ENCODE measurements around the gene OSGIN1. TPM values are rescaled to one million over a fixed set of nuclear protein-coding genes. Genes with fewer than 3 reads are reported as not detected.
A peak's percentile ranks its signal among the peaks of the same experiment; 100 is the strongest.

The OSGIN1 gene
- polyA plus RNA-seq, 3 donors, result 1.8 to 4.0 (median 2.0) TPM

- Mint-ChIP-seq H3K27me3 (ENCODE audit: low read depth in 3 of 3) (peaks cover 8 to 21% (median 10%) of the 10 kb centered on the region in 3 donors), H3K36me3 (peaks cover 8 to 12% of the 10 kb centered on the region in 2 donors), H3K27ac (peak overlapping the region; percentile 70 to 94 (median 90)), H3K9me3 (no peaks in the 10 kb centered on the region), H3K4me3 (peak overlapping the region; percentile 77 to 85), H3K4me1 (peaks cover 24% of the 10 kb centered on the region)
- peak overlapping the region; percentile 82 to 91 for H3K27ac ChIP-seq (ENCODE audit: low read depth in 1 of 2, low read length in 2 of 2)
- peak overlapping the region; percentile 53 to 77 (median 61) for H3K4me3 ChIP-seq (replicated peaks in 1 of 3; ENCODE audit: low read depth in 2 of 3, low read length in 3 of 3)
- H3K9me3 ChIP-seq (replicated peaks in 1 of 2; ENCODE audit: control insufficient read depth in 1 of 2, insufficient read depth in 1 of 2, low read length in 2 of 2), result no peaks in the 10 kb centered on the region
- H3K27me3 ChIP-seq (ENCODE audit: control insufficient read depth in 2 of 2, insufficient read depth in 2 of 2, low read length in 2 of 2), result no peaks in the 10 kb centered on the region
- peak overlapping the region; percentile 72 for H2AFZ ChIP-seq (ENCODE audit: insufficient read depth, low read depth, low read length, poor library complexity, severe bottlenecking)
- peak overlapping the region; percentile 80 for H3K9ac ChIP-seq (ENCODE audit: insufficient read depth, low read length, poor library complexity, severe bottlenecking)
- 65% methylated on average over 6 of the region's 19 CpGs for WGBS (ENCODE audit: insufficient coverage)
- TF ChIP-seq, protein P1, sequence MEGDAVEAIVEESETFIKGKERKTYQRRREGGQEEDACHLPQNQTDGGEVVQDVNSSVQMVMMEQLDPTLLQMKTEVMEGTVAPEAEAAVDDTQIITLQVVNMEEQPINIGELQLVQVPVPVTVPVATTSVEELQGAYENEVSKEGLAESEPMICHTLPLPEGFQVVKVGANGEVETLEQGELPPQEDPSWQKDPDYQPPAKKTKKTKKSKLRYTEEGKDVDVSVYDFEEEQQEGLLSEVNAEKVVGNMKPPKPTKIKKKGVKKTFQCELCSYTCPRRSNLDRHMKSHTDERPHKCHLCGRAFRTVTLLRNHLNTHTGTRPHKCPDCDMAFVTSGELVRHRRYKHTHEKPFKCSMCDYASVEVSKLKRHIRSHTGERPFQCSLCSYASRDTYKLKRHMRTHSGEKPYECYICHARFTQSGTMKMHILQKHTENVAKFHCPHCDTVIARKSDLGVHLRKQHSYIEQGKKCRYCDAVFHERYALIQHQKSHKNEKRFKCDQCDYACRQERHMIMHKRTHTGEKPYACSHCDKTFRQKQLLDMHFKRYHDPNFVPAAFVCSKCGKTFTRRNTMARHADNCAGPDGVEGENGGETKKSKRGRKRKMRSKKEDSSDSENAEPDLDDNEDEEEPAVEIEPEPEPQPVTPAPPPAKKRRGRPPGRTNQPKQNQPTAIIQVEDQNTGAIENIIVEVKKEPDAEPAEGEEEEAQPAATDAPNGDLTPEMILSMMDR (IDR thresholded peaks at IDR 0.05), result peak; percentile 71
- H3K4me2 ChIP-seq (replicated peaks; ENCODE audit: extremely low read depth, low read length, poor library complexity, severe bottlenecking), result peak overlapping the region; percentile 91
- no peaks in the 10 kb centered on the region for H3K79me2 ChIP-seq (ENCODE audit: insufficient read depth, low read length)
- intact Hi-C loops (cut with micrococcal nuclease), result no loop called here
- peaks cover 0 to 1% of the 10 kb centered on the region in 2 donors for H3K36me3 ChIP-seq (replicated peaks in 1 of 2; ENCODE audit: control insufficient read depth in 1 of 2, insufficient read depth in 2 of 2, low read length in 2 of 2)
- DNase-seq, result peak in 2 of 3 donors; percentile 9 to 24
- peaks cover 26 to 30% of the 10 kb centered on the region in 2 donors for H3K4me1 ChIP-seq (ENCODE audit: control insufficient read depth in 1 of 2, insufficient read depth in 2 of 2, low read length in 2 of 2)
- no peaks in the 10 kb centered on the region for H4K20me1 ChIP-seq (ENCODE audit: insufficient read depth, low read length)
Measured at GRCh38 chr16:83953796-83954576, 946 bp downstream of the OSGIN1 start.

GRCh38 chr16:83954577-83955016, 1.6 kb downstream of the OSGIN1 start:
- Mint-ChIP-seq H3K27ac (peak overlapping the region; percentile 70 to 94 (median 90)), H3K4me3 (peak overlapping the region; percentile 77 to 85), H3K4me1 (peaks cover 24% of the 10 kb centered on the region), H3K9me3 (no peaks in the 10 kb centered on the region), H3K36me3 (peaks cover 13 to 18% of the 10 kb centered on the region in 2 donors), H3K27me3 (ENCODE audit: low read depth in 3 of 3) (peaks cover 8 to 21% (median 10%) of the 10 kb centered on the region in 3 donors)
- Histone ChIP-seq H3K27me3 (ENCODE audit: control insufficient read depth in 2 of 2, insufficient read depth in 2 of 2, low read length in 2 of 2) (no peaks in the 10 kb centered on the region), H3K4me1 (ENCODE audit: control insufficient read depth in 1 of 2, insufficient read depth in 2 of 2, low read length in 2 of 2) (peaks cover 26 to 30% of the 10 kb centered on the region in 2 donors), H3K4me2 (replicated peaks; ENCODE audit: extremely low read depth, low read length, poor library complexity, severe bottlenecking) (peak overlapping the region; percentile 91), H3K36me3 (replicated peaks in 1 of 2; ENCODE audit: control insufficient read depth in 1 of 2, insufficient read depth in 2 of 2, low read length in 2 of 2) (peaks cover 6 to 7% of the 10 kb centered on the region in 2 donors), H4K20me1 (ENCODE audit: insufficient read depth, low read length) (no peaks in the 10 kb centered on the region), H3K27ac (ENCODE audit: low read depth in 1 of 2, low read length in 2 of 2) (peak overlapping the region; percentile 3 to 91), H3K79me2 (ENCODE audit: insufficient read depth, low read length) (no peaks in the 10 kb centered on the region), H3K4me3 (replicated peaks in 1 of 3; ENCODE audit: low read depth in 2 of 3, low read length in 3 of 3) (peak overlapping the region in 2 of 3 experiments; percentile 6 to 77), H3K9me3 (replicated peaks in 1 of 2; ENCODE audit: control insufficient read depth in 1 of 2, insufficient read depth in 1 of 2, low read length in 2 of 2) (no peaks in the 10 kb centered on the region), H3K9ac (ENCODE audit: insufficient read depth, low read length, poor library complexity, severe bottlenecking) (no peak overlapping the region), H2AFZ (ENCODE audit: insufficient read depth, low read depth, low read length, poor library complexity, severe bottlenecking) (no peak overlapping the region)
- DNase-seq, result peak; percentile 74 to 85 (median 80)
- TF ChIP-seq, protein P1 (IDR thresholded peaks at IDR 0.05), result no peak
- intact Hi-C loops (cut with micrococcal nuclease), result no loop called here
- 10% methylated on average over 4 of the region's 9 CpGs for WGBS (ENCODE audit: insufficient coverage)

All from CD14-positive monocyte (primary cell).